RWPE1 (cell line): ENCODE measurements around the gene PARP1.

Experiments
- CTCF ChIA-PET: fragments of 350-600 bp; sonication (Branson Sonifier 250); formaldehyde crosslinking; extraction: SDS; loops from one replicate; lab custom pipeline; 2021; lab: Yijun Ruan, JAX
- POLR2A ChIA-PET: fragments of 400-600 bp; formaldehyde crosslinking; extraction: SDS; loops from one replicate; lab custom pipeline; 2020; ENCODE audit warnings: antibody characterized with exemption; ENCODE audit not compliant: low non-redundant PET; lab: Yijun Ruan, JAX
- DNase-seq: peaks from one replicate; pipeline ENCODE4 v3.0.0; 2012; ENCODE audit warnings: low spot score
- H3K27ac ChIP-seq: fragments of 450-650 bp; 2 replicates; pipeline ENCODE4 v1.5.1; 2017
- CTCF ChIP-seq: fragments of 450-650 bp; conservative IDR thresholded peaks from 2 replicates; pipeline ENCODE4 v1.5.1; 2017; ENCODE audit warnings: low read depth, mild to moderate bottlenecking

The PARP1 gene

GRCh38 chr1:226355016-226355415, 52.9 kb downstream of the PARP1 start:
- DNase-seq = no peak
- POLR2A ChIA-PET = no interaction called here
- CTCF ChIA-PET = no interaction called here
- H3K27ac ChIP-seq = no peak overlapping the region
- TF ChIP-seq CTCF = no peak

- CTCF ChIA-PET = interaction anchor here (0.7 to 1.0 kb wide), 2 partner anchors 21 to 187 kb away, joined by 3 to 4 read pairs; no protein-coding TSS in a partner anchor
- DNase-seq = no peak
- POLR2A ChIA-PET = no interaction called here
- no peak for TF ChIP-seq CTCF
- no peak overlapping the region for H3K27ac ChIP-seq
Observed at GRCh38 chr1:226353698-226354525, 54.0 kb downstream of the PARP1 start.

DNA sequence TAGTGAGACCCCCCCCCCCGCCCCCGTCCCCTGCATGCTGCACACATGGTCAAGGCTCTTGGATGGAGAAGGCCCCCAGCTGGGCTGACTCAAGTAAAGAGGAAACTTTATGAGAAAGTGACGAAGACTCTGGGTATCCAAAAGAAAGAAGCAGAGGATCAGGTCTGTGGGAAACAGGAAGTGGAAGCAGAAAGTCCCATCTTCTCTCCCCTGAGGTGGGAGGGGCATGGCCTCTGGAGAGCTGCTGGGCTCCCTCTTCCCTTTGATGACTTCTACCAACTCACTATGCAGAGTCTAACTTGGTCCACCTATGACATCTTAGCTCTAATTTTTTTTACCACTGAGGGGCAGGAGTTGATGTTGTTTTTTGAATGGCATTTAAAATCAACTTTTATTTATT, 56.2 kb downstream of the PARP1 start:
- H3K27ac ChIP-seq = no peak overlapping the region
- no peak for TF ChIP-seq CTCF
- POLR2A ChIA-PET = no interaction called here
- CTCF ChIA-PET = interaction anchor here (0.6 kb wide), 1 partner anchor 20 kb away, joined by 3 read pairs; no protein-coding TSS in a partner anchor
- DNase-seq = no peak

DNA sequence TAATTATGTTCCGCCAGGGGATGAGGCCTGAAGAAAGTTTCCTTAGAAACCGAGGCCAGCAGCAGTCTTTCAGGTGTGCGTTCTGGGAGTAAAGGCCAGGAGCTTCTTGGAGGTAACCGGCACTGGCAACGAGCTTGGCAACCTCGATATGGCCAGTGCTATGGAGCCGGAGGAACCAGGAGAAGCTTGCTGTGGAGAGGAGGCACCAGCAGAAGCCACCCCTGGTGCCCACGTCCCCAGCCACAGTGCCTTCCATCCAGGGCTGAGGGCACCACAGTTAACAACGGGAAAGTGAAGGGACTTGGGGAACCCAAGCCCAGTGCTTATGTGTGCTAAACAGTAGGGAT, 57.4 kb downstream of the PARP1 start:
- ChIA-PET CTCF (interaction anchor here (0.7 to 0.8 kb wide), 2 partner anchors 8 to 419 kb away, joined by 3 to 4 read pairs; no protein-coding TSS in a partner anchor), POLR2A (no interaction called here)
- no peak overlapping the region for H3K27ac ChIP-seq
- no peak for TF ChIP-seq CTCF
- no peak for DNase-seq

DNA sequence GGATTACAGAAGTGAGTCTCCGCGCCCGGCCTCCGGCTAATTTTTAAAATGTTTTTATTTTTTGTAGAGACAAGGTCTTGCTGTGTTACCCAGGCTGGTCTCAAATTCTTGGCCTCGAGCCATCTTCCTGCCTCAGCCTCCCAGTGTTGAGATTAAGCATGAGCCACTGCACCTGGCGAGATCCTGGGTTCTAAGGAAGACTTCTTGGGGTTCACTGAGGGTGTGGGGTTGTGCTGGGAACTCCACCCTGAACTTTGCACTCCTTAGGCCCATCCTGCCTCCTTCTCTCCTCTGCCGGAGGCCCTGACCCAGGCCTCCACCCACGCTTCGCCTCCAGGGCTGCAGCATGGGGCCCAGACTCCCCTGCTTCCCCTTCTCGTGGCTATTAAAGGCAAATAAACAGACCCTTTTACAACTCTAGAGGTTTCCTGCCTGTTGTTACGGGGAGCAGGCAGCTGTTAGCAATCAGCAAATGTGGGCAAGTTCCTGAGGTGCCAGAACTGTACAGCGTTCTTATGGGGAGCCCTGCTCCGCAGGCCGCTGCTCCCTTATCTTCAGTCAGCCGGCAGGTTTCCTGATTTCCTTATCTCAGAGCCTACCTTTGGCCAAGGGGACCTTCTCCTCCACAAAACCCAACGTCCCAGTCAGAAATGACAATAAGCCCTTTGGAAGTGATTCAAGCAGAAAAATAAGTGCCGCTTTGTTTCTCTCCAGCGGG, 57.9 kb downstream of the PARP1 start:
- DNase-seq = no peak
- TF ChIP-seq CTCF = no peak
- CTCF ChIA-PET = interaction anchor here (0.7 to 0.8 kb wide), 2 partner anchors 9 to 420 kb away, joined by 3 to 4 read pairs; no protein-coding TSS in a partner anchor
- POLR2A ChIA-PET = no interaction called here
- no peak overlapping the region for H3K27ac ChIP-seq

DNA sequence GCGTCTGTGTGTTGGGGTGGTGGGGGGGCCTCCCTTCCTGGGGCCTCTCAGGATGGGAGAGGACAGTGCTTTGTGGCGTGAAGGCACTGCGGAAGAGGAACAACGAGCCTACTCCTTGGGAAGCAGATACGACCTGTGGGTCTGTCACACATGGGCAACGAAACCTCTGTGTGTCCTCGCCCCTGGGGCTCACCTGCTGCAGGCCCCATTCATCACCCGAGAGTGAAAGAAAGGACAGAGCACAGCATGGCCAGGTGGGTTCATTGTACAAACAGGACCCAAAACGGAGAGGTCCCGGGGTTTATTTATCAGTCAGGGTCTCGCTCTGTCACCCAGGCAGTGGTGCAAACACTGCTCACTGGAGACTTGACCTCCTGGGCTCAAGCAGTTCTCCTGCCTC, 58.8 kb downstream of the PARP1 start:
- CTCF ChIA-PET = no interaction called here
- no peak for DNase-seq
- POLR2A ChIA-PET = no interaction called here
- no peak overlapping the region for H3K27ac ChIP-seq
- no peak for TF ChIP-seq CTCF
